Calu3 (cell line): ENCODE measurements around the gene EPB41L3. TPM values are rescaled to one million over a fixed set of nuclear protein-coding genes. Genes with fewer than 3 reads are reported as not detected.

Source experiments
- BruUV-seq: library from RNA; stranded (reverse); fragments of 400-500 nt; replicated peaks from 2 replicates; lab custom pipeline; 2021; lab: Mats Ljungman, UMichigan
- CTCF ChIA-PET: fragments of 300-600 bp; sonication (Branson Sonifier 250); formaldehyde crosslinking; loops from one replicate; lab custom pipeline; 2022; ENCODE audit warnings: antibody characterized with exemption; lab: Charles Lee
- DNase-seq: peaks from one replicate; pipeline ENCODE4 v3.0.0; 2022
- H3K27ac Mint-ChIP-seq: one replicate; pipeline ENCODE4 v1.8.0; 2022; ENCODE audit warnings: mixed read lengths; ENCODE audit not compliant: unreplicated experiment
- H3K27me3 Mint-ChIP-seq: one replicate; pipeline ENCODE4 v1.8.0; 2022; ENCODE audit warnings: mixed read lengths; ENCODE audit not compliant: unreplicated experiment
- H3K36me3 Mint-ChIP-seq: one replicate; pipeline ENCODE4 v1.8.0; 2022; ENCODE audit warnings: mild to moderate bottlenecking, moderate library complexity, mixed read lengths; ENCODE audit not compliant: insufficient read depth, unreplicated experiment
- H3K4me1 Mint-ChIP-seq: one replicate; pipeline ENCODE4 v1.8.0; 2022; ENCODE audit warnings: mild to moderate bottlenecking, low read depth, mixed read lengths; ENCODE audit not compliant: unreplicated experiment
- H3K4me3 Mint-ChIP-seq: one replicate; pipeline ENCODE4 v1.8.0; 2022; ENCODE audit warnings: mild to moderate bottlenecking, low read depth, moderate library complexity, mixed read lengths; ENCODE audit not compliant: unreplicated experiment
- H3K9me3 Mint-ChIP-seq: one replicate; pipeline ENCODE4 v1.8.0; 2022; ENCODE audit warnings: low read depth, mixed read lengths; ENCODE audit not compliant: unreplicated experiment
- intact Hi-C: fragments of 100-400 bp; cut with micrococcal nuclease; formaldehyde crosslinking; loops from one replicate; pipeline ENCODE4 v1.10.0; 2022; ENCODE audit not compliant: unreplicated experiment
- total RNA-seq: library from RNA; stranded (reverse); gene quantifications from 2 replicates; pipeline ENCODE4 v1.2.3, GENCODE V29; 2022
- TF ChIP-seq, protein P1 (sequence below): fragments of 200-600 bp; IDR thresholded peaks from one replicate; pipeline ENCODE4 v1.8.0; 2022; ENCODE audit warnings: antibody characterized with exemption; ENCODE audit not compliant: unreplicated experiment

The EPB41L3 gene
- total RNA-seq, 1 experiment from 2014 or later = not detected

DNA sequence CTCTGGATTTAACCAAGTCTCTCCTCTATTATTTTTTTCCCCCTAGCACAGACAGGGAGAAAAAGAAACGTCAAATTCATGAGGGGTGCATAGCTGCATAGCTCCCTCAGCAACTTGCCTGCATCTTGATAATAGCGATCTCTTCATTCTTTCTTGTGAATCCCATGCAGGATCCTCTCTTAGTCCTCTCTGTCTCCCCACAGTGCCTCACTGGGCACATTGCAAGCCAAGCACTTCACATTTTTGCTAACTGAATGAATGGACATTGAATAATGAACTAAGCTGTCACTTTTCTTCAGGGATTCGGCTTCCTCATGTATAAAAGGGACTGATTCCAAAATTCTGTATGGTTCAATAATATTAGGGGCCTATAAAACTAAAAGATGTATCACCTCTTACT is 2.9 kb upstream of the EPB41L3 start:
- no peaks in the 10 kb centered on the region for H3K36me3 Mint-ChIP-seq
- CTCF ChIA-PET = interaction anchor here (0.8 kb wide), 1 partner anchor 11 kb away, joined by 3 read pairs; no protein-coding TSS in a partner anchor
- H3K4me3 Mint-ChIP-seq = no peak overlapping the region
- no peak for DNase-seq
- no peaks in the 10 kb centered on the region for H3K4me1 Mint-ChIP-seq
- intact Hi-C loops = no loop called here
- peaks cover 8% of the 10 kb centered on the region for H3K27me3 Mint-ChIP-seq
- BruUV-seq = no TSS peak
- H3K27ac Mint-ChIP-seq = no peak overlapping the region
- TF ChIP-seq, protein P1, sequence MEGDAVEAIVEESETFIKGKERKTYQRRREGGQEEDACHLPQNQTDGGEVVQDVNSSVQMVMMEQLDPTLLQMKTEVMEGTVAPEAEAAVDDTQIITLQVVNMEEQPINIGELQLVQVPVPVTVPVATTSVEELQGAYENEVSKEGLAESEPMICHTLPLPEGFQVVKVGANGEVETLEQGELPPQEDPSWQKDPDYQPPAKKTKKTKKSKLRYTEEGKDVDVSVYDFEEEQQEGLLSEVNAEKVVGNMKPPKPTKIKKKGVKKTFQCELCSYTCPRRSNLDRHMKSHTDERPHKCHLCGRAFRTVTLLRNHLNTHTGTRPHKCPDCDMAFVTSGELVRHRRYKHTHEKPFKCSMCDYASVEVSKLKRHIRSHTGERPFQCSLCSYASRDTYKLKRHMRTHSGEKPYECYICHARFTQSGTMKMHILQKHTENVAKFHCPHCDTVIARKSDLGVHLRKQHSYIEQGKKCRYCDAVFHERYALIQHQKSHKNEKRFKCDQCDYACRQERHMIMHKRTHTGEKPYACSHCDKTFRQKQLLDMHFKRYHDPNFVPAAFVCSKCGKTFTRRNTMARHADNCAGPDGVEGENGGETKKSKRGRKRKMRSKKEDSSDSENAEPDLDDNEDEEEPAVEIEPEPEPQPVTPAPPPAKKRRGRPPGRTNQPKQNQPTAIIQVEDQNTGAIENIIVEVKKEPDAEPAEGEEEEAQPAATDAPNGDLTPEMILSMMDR = no peak
- no peaks in the 10 kb centered on the region for H3K9me3 Mint-ChIP-seq

DNA sequence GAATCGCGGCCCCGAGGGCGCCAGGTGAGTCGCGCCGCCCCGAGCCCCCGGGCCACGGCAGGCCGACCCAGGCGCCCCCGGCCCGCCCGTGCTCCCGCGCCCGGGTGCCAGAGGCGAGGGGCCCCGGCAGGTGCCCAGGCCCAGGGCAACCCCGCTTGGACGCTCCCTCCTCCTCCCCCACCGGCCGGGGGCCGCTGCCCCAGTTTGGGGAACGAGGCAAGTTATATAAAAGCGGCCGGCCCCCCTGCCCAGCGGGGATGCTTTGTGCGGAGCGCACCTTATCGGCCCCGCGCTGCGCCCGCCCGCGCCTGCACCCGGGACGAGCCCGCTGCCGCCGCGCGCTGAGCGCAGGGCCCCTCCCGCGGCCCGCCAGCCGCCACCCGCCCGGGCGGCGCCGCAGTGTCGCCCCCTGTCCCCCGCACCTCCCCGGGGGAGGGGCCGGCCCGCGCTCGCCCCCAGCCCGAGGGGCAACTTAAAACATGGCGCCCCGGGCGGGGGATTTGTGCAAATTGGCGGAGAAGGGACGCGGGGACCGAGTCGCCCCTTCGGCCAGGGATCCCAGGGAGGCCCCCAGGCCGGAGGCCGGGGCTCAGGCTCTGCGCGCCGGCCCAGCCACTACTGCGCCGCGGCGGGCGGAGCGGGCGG is 639 bp downstream of the EPB41L3 start:
- Mint-ChIP-seq H3K27ac (no peak overlapping the region), H3K9me3 (no peaks in the 10 kb centered on the region), H3K4me3 (no peak overlapping the region), H3K4me1 (no peaks in the 10 kb centered on the region), H3K36me3 (no peaks in the 10 kb centered on the region), H3K27me3 (peaks cover 8% of the 10 kb centered on the region)
- DNase-seq = no peak
- TF ChIP-seq, protein P1 = no peak
- CTCF ChIA-PET = no interaction called here
- intact Hi-C loops = no loop called here
- no TSS peak for BruUV-seq

DNA sequence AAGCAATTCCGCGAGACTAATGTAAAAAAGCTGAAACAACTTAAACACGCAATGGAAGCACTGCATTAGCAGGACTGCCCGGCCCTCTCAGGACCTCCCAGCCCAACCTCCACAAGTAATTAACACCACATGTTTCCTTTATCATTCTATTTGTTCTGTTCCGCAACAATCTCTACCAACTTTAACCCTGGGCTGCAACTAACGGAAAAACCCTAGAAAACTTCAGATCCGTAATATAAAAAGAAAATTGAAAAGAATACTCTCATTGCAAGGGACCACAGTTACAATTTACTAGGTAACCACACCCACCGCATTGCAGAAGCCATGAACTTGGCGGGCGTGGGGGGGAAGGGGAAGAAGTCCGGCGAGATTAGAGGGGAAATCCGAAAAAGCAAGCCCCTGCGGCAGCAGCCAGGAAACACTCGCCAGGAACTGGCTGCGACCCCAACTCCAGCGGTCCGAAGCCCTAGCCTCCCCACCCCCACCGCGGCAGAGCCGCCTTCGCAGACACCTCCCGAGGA is 1.2 kb downstream of the EPB41L3 start:
- Mint-ChIP-seq H3K36me3 (no peaks in the 10 kb centered on the region), H3K27ac (no peak overlapping the region), H3K27me3 (peaks cover 8% of the 10 kb centered on the region), H3K4me3 (no peak overlapping the region), H3K9me3 (no peaks in the 10 kb centered on the region), H3K4me1 (no peaks in the 10 kb centered on the region)
- TF ChIP-seq, protein P1 = no peak
- intact Hi-C loops = no loop called here
- DNase-seq = no peak
- CTCF ChIA-PET = no interaction called here
- no TSS peak for BruUV-seq

DNA sequence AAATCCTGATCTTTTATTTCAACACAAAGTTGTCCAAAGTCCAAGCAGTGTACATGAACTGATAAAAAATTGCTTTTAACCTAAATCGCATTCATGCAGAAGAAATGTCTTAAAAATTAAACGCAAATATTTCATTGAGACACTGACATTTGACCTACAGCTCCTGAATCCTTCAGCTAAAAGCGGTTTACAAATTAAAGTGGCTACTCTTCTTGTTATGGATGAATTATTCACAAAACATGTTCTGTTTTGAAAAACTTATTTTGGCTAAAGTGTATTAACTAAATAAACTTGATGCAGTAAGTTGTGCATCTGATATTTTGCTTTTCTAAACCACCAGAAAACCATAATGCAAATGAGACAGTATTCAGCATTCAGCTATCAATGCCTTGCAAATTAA is 2.2 kb downstream of the EPB41L3 start:
- TF ChIP-seq, protein P1 = no peak
- no peak overlapping the region for H3K27ac Mint-ChIP-seq
- H3K9me3 Mint-ChIP-seq = peaks cover 2% of the 10 kb centered on the region
- H3K4me1 Mint-ChIP-seq = no peaks in the 10 kb centered on the region
- BruUV-seq = no TSS peak
- peaks cover under 1% of the 10 kb centered on the region for H3K27me3 Mint-ChIP-seq
- H3K4me3 Mint-ChIP-seq = no peak overlapping the region
- CTCF ChIA-PET = no interaction called here
- intact Hi-C loops = no loop called here
- no peaks in the 10 kb centered on the region for H3K36me3 Mint-ChIP-seq
- no peak for DNase-seq
